ENCODE data around the gene TRMT10A.

Gene TRMT10A

GRCh38 chr4:99563310-99564186 lies at the start of gene TRMT10A:
Gene TRMT10A (minus strand): TSS chr4:99564039. CDS start chr4:99559338, 4,701 bp downstream.
- DNase-seq: peak; percentile 96 to 98

GRCh38 chr4:99612704-99613103 lies 48.9 kb upstream of the TRMT10A start:
- no peak for DNase-seq

GRCh38 chr4:99612281-99612680 lies 48.4 kb upstream of the TRMT10A start:
- no peak for DNase-seq

- DNase-seq: no peak
Measured at GRCh38 chr4:99610605-99611175, 46.9 kb upstream of the TRMT10A start.

- no peak for DNase-seq
Measured at GRCh38 chr4:99608417-99608816, 44.6 kb upstream of the TRMT10A start.

- no peak for DNase-seq
Measured at GRCh38 chr4:99606716-99607115, 42.9 kb upstream of the TRMT10A start.

- no peak for DNase-seq
Measured at GRCh38 chr4:99594818-99595217, 31.0 kb upstream of the TRMT10A start.

- no peak for DNase-seq
Measured at GRCh38 chr4:99593781-99594641, 30.2 kb upstream of the TRMT10A start.

- no peak for DNase-seq
Measured at GRCh38 chr4:99591757-99592156, 27.9 kb upstream of the TRMT10A start.

GRCh38 chr4:99587803-99588202 lies 24.0 kb upstream of the TRMT10A start:
- DNase-seq: no peak

GRCh38 chr4:99587309-99587708 lies 23.5 kb upstream of the TRMT10A start:
- DNase-seq: no peak

GRCh38 chr4:99586797-99587196 lies 23.0 kb upstream of the TRMT10A start:
- DNase-seq: no peak

GRCh38 chr4:99586322-99586721 lies 22.5 kb upstream of the TRMT10A start:
- DNase-seq: no peak

GRCh38 chr4:99585516-99585915 lies 21.7 kb upstream of the TRMT10A start:
- DNase-seq: no peak

- no peak for DNase-seq
Measured at GRCh38 chr4:99578714-99579113, 14.9 kb upstream of the TRMT10A start.

- peak; percentile 12 to 33 for DNase-seq
Measured at GRCh38 chr4:99574530-99575324, 10.9 kb upstream of the TRMT10A start, which contains the start of gene MTTP. Gene MTTP (plus strand): TSS chr4:99574824. CDS start chr4:99574910, 86 bp downstream.

GRCh38 chr4:99573735-99574368 lies 10.0 kb upstream of the TRMT10A start:
- no peak for DNase-seq

GRCh38 chr4:99572527-99573240 lies 8.8 kb upstream of the TRMT10A start:
- DNase-seq: no peak

GRCh38 chr4:99571883-99572282 lies 8.0 kb upstream of the TRMT10A start:
- no peak for DNase-seq

GRCh38 chr4:99564921-99565320 lies 1.1 kb upstream of the TRMT10A start:
- DNase-seq: no peak

- DNase-seq: no peak
Measured at GRCh38 chr4:99552872-99553271, 11.0 kb downstream of the TRMT10A start.

All from inflammatory macrophage treated with lipopolysaccharide for 1 hour (primary cell).